Fibroblast of skin of back (primary cell): Measurements from ENCODE around the gene TMEM129. TPM values are rescaled to one million over a fixed set of nuclear protein-coding genes. Genes with fewer than 3 reads are reported as not detected.

Experiments used
- DNase-seq: peaks from one replicate; pipeline ENCODE4 v3.0.0-alpha.2; 2013
- polyA plus RNA-seq, 2 experiments: library from polyadenylated mRNA; unstranded; fragments of 120-200 nt; gene quantifications; one replicate each; pipeline ENCODE4 v1.2.1, GENCODE V29; 2013; ENCODE audit not compliant: insufficient read length in 2 of 2

TMEM129 gene, protein sequence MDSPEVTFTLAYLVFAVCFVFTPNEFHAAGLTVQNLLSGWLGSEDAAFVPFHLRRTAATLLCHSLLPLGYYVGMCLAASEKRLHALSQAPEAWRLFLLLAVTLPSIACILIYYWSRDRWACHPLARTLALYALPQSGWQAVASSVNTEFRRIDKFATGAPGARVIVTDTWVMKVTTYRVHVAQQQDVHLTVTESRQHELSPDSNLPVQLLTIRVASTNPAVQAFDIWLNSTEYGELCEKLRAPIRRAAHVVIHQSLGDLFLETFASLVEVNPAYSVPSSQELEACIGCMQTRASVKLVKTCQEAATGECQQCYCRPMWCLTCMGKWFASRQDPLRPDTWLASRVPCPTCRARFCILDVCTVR
- polyA plus RNA-seq (2013, experiment 1 of 2; ENCODE audit: insufficient read length) = 15.1 TPM
- polyA plus RNA-seq (2013, experiment 2 of 2; ENCODE audit: insufficient read length) = 12.4 TPM

DNA sequence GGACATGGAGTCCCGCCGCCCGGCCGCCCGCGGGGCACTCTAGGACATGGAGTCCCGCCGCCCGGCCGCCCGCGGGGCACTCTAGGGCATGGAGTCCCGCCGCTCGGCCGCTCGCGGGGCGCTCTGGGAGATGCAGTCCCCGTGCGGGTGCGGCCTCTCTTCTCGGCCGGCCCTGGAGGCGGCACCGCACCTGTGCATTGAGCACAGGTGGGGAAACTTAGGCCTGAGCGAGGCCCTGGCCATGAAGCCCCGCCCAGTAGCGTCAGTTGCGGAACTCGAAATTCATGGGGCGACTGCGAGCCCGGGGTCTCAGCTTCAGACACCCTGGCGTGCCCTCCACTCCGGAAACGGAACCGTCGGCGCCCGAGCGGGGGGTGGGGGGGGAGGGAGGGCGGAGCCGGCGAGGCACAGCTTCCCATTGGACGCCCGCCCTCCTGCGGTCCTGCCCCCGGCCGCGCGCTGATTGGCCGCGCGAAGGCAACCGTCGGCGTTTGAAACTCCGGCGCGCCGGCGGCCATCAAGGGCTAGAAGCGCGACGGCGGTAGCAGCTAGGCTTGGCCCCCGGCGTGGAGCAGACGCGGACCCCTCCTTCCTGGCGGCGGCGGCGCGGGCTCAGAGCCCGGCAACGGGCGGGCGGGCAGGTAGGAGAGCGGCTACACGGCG is at the start of gene TMEM129, which contains the start of gene TACC3:
TMEM129 (minus strand) TSS at position 321 of the 663 bp plus-strand sequence. CDS start 486 bp downstream, outside the sequence.
TACC3 (plus strand) TSS at position 519 of the 663 bp plus-strand sequence. CDS start 1,901 bp downstream, outside the sequence.
- peak; percentile 88 for DNase-seq

DNA sequence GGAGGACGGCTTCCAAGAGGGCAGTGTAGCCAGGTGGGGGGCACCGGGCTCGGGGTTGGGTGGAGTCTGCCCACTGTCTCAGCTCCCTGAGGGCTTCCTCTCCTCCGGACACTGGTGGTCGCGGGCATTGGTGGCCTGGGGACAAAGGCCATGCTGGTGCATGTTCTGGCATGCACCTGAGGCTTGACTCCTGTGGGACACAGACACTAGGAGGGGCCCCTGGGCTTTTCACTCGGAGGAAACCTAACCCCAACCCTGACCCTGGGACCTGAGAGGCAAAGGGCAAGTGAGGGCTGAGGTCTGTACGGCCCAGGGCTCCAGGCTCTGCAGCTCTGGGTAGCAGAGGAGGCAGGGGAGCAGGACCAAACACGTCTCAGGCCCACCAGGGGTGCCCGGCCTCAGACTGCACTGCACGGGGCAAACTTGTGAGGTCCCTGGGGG is 49.7 kb upstream of the TMEM129 start:
- DNase-seq = no peak

DNA sequence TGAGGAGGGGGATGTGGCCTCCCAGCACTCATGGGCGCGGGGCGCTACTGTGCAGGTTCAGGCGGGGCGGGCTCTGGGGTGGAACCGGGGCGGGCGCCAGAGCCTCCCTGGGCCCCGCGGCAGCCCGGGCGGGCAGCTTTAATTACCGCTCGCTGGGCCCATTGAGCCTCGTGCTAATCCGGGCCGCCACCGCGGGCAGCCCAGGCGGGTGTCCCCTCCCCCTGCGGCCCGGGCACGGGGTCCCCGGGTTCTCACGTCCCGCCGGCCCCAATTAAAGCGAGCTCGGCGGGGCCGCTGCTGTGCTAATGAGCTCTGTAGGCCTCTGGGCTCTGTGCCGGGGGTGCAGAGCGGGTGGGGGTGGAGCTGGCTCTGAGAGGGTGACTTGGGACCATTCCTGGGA is 49.1 kb upstream of the TMEM129 start:
- DNase-seq = no peak

DNA sequence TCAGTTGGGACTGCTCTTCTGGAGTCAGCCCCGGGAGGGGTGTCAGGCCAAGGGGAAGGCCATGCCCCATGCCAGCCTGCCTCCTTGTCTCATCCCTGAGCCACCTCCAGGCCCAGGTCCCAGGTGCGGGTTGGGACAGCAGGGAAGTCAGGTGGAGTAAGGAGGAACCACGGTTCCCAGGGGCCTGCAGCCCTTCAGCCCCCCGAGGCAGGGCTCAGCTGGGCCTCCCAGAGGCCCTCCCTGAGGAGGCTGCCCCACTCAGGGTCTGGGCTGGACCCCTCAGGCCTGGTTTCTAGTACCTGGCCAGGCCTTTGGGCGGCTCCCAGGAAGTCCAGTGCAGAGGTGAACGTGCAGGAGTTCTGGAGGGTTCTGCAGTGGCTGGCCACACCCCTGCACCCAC is 48.6 kb upstream of the TMEM129 start:
- no peak for DNase-seq

DNA sequence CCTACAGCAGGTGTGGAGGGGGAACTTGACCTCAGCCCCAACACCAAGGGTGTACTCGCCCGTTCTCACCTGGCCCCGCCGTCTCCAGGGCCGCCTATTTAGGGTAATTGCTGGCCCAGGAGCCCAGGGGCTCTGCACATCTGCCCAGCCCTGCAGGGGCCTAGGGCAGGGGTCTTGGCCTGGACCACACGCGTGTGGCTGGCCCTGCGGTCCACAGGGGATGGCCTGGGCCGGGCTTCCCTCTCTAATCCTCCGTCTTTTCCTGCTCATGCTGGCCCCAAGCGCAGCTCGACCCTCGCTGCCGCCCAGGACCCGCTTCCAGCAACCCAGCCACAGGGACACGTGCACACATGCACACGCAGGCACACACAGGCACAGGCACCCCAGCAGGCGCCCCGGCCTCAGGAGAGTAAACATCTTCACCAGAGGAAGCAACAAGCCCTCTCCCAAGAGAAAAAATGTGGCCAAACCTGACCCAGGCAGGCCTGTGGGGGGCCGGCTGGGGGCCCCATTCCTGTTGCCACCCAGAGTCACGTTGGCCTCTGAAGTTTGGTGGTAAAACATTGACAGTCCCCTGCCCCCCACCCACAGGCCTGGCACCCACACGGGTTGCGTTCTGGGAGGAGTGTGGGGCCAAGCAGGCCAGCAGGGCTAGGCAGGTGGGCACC is 47.4 kb upstream of the TMEM129 start:
- DNase-seq = no peak

DNA sequence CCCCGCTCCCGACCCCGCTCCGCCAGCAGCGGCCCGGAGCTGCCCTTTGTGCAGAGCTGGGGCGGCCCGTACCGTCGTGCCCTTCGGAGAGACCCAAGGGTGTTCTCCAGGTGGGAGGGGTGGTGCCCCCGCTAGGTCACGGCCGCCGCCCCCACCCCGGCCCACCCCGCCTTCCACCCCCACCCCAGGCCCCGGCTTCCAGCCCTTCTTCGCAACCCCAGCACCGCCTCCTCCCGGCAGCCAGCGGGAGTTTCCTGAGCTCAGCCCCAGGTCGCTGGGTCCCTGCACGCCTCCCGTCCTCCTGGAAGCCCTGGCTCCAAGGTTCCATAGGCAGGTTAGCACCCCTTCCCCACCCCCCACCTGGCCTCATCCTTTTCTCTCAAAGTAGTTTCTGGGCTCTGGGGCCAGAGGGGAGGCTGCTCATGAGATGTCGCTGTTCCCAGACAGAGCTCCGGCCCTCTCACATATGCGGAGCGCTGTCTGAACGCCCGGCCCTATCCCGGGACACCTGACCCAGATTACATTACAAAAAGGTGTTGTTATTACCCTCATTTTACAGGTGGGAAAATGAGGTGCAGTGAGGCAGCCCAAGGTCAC is 46.7 kb upstream of the TMEM129 start:
- peak; percentile 40 for DNase-seq

DNA sequence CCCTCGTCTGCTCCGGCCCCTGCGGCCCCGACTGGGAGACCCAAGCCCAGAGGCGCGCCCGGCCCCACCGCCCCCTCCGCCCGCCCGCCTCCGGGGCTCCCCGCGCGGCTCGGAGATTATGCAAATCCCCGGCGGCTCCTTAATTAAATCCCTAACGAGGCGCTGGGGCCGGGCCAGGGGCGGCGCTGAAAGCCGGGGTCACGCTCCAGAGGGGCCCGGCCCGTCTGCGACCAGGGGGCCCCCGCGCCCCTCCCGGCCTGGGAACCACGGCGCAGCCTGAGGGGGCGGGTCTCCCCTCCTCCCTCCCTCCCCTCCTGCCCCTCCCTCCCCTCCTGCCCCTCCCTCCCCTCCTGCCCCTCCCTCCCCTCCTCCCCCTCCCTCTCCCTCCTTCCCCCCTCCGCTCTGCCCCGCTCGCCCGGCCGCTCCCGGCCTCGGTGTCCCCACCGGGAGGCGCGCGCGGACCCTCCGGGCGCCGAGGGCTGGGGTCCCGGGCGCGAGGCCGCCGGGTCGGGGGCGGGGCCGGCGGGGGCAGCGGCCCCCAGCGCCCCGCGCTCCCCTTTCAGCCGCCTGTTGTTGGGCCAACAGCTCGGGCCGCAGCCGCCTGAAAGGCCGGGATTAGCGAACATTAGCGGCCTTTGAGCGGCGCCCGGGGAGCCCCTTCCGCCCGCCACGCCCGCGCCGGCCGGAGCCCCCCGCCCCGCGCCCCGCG is 46.1 kb upstream of the TMEM129 start:
- no peak for DNase-seq

DNA sequence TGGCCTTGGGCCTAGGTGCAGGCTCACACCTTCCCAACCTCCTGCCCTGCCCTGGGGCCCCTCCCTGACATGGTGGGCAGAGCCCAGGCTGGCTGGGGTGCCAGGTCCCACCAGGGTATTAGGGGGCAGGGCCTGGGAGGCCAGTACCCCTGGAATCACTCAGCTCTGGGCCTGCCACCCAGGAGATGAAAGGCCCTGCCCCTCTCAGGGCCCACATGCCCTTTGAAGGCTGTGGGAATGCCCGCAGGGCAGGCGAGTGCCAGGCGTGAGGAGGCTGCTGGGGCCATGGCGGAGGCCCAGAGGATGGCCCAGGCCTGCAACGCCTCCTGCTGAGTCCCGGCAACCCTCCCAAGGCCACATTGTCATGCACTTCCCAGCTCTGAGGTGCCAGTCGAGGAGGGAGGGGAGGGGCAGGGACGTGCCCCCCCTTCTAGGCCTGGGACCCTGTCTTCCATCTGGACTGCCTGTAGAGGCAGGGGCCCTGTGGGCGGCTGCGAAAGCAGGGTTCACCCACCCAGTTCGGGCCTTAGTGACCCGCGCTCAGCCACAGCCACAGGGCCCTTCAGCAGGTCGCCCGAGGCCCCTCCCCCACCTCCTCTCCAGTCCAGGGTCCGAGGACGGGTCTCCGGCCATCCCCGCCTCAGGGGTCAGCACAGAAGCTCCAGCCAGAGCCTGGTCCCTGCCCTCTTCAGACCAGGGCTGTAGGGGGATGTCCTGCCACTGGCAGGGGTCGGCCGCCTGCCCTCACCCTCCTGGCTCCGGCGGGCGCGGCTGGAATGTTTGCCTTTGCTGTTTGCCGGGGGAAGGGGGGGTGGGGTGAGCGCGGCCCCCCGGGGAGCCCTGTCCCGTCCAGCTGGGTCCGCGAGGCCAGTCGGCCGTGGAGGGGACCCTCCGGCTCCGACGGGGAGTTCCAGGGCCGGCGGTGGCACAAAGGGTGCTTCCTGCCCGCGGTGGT is 45.3 kb upstream of the TMEM129 start:
- DNase-seq = no peak

DNA sequence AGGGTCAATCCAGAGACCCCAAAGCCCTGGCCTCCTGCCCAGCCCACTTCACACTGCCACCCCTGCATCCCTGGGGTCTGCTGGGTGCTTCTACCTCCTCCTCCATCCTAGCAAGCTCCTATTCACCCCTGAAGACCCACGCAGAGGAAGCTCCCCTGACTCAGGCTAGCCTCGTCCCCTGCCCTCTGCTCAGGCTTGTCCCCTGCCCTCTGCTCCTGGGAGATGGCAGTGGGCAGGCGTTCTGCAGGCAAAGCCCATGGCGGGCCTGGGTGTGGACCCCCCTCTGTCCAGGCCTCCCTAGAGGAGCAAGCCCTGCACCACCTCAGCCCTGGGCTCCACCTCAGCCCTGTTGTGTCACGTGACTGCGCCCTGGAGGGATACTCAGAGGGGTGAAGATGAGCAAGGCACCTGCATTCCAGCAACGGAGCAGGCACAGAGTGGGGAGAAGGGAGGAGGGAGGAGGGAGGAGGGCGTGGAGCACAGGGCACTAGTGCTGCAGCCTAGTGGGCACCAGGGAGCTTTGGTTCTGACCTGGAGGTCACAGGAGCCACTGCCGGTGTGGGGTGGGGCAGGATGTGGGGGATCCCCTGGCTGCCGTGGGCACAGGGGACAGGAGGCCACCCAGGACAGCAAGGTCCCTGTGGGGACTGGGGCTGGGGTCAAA is 44.4 kb upstream of the TMEM129 start:
- no peak for DNase-seq

DNA sequence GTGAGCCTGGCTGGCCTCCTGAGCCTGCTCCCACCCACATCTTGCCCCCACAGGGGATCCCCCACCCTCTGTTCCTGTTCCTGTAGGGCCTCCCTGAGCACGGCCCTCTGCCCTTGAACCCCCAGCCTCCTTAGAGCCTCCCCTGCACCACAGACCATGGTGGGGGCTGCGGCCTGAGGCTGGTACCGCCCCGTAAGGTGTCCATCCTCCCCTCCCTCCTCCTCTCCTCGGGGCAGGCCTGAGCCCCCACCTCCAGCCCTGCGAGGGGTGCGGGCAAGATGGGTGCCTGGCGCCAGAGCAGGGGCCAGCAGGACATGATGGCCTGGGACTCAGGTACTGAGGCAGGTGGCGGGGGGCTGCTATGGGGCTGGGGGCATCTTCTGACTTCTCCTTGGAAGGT is 43.5 kb upstream of the TMEM129 start:
- DNase-seq = no peak

DNA sequence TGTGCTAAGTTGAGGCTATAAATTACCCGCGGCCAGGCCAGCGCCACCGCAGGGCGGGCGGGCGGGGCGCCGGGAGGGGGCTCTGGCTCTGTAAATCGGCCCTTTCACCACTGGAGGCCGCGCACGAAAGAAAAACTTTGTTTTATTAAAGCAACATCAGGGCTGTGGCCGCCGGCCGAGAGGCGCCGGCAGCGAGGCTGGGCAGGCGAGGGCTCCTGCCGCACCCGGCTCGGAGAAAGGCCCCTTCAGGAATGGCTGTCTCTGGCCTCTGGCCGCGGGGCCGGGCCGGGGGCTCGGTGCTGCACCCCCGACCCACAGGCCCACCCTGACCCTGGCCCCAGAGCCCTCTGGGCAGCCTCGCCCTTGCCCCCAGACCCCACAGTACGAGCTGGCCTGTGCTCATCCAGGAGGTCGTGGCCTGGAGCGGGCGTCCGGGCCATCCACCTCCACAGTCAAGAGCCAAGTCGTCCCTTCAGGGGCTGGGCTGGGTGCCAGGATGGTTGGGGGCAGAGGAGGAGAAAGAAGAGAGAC is 42.5 kb upstream of the TMEM129 start:
- peak; percentile 59 for DNase-seq

DNA sequence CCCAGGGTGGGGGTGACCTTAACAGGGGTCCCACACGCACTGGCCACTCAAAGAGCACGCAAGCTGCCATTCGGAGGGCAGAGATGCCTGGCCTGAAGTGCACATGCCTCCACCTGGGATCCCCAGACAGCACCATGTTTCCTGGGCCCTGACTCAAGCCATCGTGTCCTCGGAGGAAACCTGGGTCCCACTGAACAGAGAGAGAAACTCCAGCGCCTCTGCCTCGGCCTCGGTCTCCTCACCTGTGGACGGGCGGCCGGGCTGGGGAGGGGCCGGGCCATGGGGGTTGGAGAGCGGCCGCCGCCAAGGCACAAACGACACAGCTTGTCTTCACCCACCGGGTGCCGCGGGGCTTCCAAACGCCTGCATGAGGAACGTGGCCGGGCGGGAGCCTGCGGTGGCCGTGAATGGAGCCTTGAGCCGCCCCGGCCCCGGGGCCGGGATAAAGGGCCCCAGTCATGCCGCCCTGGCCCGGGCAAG is 42.0 kb upstream of the TMEM129 start:
- DNase-seq = no peak

DNA sequence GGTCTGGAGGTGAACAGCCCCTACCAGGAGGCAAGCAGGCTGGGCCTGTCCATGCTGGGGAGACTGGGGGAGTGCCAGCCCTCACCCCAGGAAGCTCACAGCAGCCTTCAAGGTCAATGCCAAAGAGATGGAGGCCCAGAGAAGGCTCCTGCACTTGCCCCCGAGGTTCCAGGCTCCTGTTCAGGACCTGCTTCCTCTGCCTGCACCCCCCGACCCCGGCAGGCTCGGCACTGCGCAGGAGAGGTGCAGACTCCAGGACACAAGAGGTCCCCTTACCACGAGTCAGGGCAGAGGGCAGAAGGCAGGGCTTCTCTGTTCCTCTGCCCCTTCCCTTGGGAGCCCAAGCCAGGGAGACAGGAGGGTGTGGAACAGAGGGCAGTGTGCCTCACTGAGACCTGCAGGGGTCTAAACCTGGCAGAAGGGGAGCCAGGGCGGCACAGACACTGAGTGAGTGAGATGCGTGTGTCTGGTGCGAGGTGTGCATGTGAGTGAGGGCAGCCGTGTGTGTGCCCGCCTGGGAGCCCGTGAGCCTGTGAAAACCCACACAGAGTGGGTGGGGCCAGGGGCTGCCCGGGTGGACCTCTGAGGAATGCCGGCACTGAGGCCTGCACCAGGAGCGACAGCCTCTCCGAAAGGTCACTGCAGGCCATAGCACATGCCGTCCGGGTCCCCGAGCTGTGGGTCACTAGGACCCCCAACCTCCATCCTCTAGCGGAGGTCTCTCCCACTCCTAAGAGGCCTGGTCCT is 41.3 kb upstream of the TMEM129 start:
- no peak for DNase-seq

DNA sequence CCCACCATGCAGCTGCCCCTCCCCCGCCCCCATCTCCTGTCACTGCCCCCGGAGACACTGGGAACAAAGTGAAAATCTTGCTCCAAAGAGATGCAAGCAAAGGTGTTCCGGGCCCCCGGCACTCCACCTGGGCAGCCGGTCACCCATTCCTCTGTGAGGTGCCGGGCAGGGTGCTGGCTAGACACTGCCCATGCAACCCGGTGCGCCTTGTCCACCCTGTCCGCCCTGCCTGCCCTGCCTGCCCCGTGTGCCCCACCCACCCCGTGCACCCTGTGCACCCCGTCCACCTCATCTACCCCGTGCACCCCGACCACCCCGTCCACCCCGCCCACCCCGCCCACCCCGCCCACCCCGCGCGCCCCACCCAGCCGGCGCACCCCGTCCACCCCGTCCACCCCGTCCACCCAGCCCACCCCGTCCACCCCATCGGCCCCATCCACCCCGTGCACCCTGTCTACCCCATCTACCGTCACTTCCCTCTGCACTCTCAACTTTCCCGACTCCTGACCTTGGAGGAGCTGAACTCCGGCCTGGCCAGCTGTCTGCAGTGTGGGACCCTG is 40.1 kb upstream of the TMEM129 start:
- no peak for DNase-seq

DNA sequence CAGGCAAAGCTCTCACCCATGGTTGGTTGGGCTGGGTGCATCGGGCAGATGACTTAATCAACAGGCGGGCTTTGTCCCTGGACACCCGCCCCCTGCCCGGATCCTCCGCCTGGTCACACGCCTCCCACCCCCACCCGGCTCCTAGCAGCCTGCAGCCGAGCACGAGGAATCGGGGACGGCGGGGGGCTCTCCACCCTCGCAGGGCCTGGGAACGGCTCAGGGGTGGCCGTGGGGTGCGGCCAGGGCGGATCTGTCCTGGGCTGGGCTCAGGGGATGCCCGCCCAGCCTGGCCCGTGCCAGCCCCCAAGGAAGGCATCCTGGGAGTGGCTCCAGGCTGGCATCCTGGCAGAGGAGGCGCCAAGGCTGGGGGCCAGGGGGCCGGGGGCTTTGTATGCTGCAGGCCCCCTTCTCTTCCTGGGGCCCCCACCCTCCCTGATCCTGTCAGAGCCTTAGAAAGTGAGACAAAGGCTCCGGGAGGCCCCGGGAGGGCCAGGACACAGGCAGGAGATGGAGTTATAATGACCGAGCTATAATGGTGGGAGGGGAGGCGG is 39.5 kb upstream of the TMEM129 start:
- DNase-seq = no peak

DNA sequence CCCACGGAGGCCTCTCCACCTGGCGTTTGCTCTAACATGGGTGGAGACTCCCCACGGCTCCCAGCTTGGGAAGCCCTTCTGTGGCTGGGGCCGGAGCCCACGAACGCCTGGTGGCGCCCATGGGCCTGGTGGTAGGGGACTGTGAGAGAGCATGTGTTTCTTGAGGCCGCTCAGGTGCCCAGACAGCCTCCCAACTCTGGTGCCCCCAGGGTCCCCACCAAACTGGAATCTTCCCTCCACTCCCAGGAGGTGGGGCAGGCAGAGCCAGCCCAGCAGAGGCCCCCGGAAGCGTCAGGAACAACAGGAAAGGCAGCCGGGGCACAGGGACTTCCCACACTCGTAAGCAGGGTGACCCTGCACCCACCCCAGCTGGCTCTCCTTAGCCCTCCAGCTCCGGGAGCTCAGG is 38.7 kb upstream of the TMEM129 start:
- DNase-seq = no peak

DNA sequence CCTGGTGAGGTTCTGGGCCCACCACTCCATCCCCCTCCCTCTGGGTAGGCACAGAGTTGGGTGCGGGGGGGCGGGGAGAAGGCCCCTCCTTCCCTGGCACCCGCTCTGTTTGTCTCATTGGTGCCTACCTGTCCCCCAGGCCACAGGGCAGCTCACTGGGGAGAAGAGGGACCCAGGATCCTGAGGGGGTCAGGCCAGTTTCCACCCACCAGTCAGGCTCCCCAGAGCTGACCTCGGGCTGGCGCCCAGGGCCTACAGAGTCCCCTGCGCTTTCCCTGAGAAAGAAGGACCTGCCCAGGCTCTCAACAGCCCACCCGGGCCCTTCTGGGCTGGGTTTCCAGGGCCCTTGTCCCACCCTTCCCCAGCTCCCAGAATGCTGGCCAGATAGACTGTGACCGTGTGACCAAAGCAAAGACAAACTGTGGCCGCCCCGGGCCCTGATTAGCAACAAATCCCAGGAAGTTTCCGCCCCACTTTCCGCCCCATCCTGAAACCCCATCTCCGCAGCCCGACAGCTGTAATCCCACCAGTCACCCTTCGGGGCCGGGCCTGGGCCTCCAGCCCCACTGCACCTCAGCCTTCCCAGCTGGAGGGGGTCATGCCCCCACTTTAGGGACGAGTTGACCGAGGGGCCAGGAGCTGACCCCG is 38.2 kb upstream of the TMEM129 start:
- no peak for DNase-seq
